ENCODE measurements around the gene TDRD10.
A peak's percentile ranks its signal among the peaks of the same experiment; 100 is the strongest.
"Not testable (repeated sequence)": the region's sequence is repeated elsewhere in the genome, so short reads cannot be mapped to it uniquely, and the experiment has no call there.

TDRD10 gene

GRCh38 chr1:154520333-154520732 lies 18.3 kb downstream of the TDRD10 start:
- DNase-seq: no peak

GRCh38 chr1:154521695-154522094 lies 19.7 kb downstream of the TDRD10 start:
- no peak for DNase-seq

DNA sequence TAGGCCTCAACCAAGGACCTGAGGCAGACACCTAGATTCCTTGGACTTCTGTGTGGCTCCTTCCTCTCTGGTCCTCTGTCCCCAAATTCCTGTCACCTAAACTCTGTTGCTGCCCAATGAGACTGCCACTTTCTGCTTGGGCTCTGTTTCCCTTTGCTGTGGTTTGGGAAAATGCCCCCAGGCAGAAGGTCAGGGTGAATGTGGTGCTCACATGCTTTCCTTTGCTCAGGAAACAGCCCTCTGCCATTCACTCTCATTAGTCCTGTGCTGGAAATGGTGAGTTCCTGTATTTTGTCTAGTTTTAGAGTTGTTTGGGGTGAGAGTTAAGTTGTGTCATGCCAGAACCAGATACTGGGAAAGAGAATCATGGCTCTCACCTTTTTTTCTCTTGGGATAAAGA lies 22.9 kb downstream of the TDRD10 start:
- DNase-seq: no peak

DNA sequence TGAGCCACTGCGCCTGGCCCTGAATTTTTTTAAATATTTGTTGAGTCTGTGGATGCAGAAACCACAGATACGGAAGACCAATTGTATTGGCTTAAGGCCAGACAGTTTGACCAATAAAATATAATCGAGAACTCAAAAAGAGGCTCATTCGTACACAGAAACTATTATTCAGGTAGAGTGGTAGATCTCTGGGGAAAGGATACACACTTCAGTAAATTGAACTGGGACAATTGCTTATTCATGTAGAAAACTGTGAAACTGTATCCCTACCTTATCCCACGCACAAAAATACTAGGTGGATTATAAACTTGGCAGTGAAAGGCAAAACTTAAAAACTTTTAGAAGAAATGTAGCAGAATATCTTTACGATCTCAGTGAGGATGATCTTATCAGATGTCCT lies 25.2 kb downstream of the TDRD10 start:
- no peak for DNase-seq

DNA sequence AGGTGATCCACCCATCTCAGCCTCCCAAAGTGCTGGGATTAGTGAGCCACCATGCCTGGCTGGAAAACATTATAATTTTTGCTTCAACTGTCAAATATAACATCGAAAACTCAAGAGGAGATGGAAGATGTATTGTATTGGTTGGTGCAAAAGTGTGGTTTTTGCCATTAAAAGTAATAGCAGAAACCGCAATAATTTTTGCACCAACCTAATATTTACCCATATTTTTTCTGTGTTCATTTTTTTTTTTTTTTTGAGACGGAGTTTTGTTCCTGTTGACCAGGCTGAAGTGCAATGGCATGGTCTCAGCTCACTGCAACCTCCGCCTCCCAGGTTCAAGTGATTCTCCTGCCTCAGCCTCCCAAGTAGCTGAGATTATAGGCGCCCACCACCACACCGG lies 27.3 kb downstream of the TDRD10 start:
- no peak for DNase-seq

GRCh38 chr1:154531950-154532349 lies 29.9 kb downstream of the TDRD10 start:
- not testable (repeated sequence) for DNase-seq

- no peak for DNase-seq
These were observed 32.2 kb downstream of the TDRD10 start for GRCh38 chr1:154533952-154534844.

- no peak for DNase-seq
These were observed 34.6 kb downstream of the TDRD10 start for GRCh38 chr1:154536570-154536969.

DNA sequence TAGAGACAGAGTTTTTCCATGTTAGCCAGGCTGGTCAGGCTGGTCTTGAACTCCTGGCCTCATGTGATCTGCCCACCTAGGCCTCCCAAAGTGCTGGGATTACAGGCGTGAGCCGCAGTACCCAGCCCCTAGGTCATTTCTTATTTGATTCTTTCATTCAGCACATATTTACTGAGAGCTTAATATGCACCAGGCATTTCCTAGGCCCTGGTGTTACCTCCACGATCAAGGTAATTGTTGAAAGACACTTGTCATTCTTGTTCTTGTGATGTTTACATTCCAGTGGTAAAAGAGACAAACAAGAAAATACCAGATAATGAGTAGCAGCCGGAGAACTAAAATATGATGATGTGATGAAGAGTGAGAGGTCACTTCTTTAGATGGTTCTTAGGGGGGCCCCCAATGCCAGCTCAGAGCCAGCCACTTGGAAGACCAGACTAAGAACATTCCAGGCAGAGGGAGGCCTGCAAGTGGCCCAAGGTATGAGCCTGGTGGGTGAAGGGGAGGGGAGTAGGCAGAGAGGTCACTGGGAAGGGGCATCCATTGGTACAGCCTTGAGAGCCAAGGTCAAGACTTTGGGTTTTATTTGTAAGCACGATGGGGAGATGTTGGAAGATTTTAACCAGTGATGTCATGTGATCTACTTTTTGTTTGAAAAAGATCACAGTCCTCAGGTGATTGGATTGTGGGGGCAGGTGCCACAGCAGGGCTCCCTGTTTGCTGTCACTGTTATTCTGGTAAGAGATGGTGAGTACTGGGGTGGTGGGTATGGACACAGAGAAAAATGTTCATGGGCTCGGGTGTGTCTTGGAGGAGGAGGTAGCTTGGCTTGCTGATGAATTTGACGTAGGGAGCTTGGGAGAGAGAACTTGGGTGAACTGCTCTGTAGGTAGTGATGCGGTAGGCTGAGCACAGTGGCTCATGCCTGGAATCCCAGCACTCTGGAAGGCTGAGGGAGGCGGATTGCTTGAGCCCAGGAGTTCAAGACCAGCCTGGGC lies 37.8 kb downstream of the TDRD10 start:
- no peak for DNase-seq

- DNase-seq: no peak
These were observed 39.2 kb downstream of the TDRD10 start for GRCh38 chr1:154541231-154541630.

DNA sequence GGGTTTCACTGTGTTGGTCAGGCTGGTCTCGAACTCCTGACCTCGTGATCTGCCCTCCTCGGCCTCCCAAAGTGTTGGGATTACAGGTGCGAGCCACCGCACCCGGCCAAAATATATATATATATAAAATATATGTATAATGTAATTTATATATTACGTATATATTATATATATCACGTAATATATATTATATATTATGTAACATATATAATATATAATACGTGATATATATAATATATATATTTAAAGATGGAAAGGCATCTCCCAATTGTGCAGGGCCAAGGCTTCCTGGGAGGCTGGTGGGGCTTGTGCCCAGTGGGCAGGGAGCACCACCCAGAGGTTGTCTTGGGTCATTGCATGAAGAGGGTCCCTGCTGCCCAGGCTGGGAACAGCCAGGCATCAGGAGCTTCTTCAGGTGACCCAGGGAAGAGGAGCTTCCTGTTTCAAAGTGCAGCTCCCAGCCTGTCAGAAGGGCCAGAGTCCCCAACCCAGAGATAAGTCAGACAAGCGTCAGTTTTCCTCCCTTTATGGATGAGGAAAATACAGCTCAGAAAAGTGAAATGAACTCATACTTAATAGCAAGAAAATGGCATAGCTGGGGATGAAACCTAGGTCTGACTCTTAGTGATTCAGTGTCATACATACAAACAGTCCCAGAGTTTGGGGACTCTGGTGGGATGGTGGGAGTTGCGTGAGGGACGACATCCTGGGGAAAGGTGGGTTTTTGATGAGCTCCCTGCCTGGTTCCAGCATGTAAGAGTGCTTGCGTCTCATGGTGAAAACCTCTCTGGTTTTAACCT lies 44.4 kb downstream of the TDRD10 start:
- peak; percentile 59 for DNase-seq

- no peak for DNase-seq
These were observed 45.2 kb downstream of the TDRD10 start for GRCh38 chr1:154547105-154547732.

DNA sequence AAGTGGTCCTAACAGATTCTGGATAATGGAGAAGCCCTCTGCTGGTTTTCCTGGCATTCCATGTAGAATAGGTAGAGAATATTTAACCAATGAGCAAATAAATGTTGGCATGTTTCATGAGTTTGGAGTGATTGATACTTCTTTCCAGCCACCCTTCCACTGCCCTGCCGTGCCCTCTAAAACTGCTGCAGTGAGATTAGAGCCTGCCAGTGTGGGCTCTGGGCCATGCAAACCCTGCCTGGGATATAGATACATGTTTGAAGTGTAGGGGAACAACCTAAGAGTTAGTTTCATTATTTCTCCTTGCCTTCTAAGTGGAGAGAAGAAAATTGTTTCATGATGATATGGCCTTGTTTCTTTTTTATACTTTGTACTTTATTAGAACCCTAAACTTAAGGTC lies 46.0 kb downstream of the TDRD10 start:
- no peak for DNase-seq

DNA sequence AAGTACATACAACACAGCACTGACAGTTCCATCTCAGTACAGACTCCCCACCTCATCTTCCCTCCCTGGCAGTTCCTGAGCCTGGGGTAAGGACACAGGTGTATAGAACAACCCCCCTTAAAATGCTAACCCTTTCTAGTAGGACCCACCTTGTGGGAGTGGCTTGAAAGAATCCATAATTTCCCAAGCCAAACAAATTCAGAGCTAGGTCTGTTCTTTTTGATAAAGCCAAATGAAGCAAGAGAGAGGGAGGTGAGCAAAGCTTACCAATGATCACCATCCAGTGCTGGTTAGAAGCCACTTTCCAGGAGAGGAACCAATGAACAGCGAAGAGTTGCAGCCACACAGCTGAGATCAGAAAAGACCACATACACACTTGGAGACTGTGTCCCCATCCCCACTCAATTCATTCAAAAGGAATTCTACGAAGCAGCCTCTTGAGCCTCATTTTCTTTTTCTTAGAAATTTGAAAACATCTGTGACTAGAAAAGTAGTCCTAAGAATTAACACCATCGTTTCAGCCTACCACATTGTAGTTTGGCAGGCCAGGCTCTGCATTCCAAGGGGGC lies 47.3 kb downstream of the TDRD10 start:
- no peak for DNase-seq

DNA sequence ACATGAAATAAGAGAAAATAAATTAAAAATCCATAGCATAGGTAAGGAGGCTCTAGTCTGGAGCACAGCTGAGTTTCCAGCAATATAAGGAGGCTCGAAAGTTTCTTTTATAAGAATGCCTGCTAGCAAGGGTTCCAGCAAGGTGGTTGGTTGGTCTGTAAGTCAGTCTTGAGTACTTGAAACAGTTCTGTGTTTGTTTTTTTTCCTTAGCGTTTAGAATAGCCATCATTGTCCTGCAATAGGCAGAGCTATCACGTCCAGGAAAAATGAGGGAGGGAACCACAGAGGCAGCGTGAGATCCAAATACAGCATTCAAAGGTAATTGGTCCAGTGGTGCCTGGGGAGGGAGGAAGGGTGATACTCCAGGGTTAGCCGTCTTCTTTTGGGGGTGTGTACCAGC lies 48.1 kb downstream of the TDRD10 start:
- DNase-seq: no peak

DNA sequence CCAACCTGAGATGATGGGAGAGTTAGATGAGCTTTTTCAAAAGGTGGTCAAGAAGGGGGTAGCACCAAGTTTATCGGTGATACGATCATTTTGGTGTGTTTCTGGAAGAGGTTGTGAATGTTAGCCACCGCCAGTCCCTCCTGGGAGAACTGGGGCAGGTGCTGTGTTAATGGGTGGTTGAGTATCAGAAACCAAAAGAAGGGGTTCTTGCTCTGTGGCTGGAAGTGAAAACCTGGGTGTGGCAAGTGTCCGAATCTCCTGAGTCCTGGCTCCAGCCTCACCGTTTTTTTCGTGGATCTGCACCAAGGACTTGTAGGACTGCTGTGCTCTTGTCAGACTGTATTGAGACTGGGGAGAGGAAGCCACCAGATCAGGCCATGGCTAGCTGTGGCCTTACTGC lies 48.6 kb downstream of the TDRD10 start:
- DNase-seq: no peak

- DNase-seq: no peak
These were observed 49.5 kb downstream of the TDRD10 start for GRCh38 chr1:154551474-154551873.

DNA sequence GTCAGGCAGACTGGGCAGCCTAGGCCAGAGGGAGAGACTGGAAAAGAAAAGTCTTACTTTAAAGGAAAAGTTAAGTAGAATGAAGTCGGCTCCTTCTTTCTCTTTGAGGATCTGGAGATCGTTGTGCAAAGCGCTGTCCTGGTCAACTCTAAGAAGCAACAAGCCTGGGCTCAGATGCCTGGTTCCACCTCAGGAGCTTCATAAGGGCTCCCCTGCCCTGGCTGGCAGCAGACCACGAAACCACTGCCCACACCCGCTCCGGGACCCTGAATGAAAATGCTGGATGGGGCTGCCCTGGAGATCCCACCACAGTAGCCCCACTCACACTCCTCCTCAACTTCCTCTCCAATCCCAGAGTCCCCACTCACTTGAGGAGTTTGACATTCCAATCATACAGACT lies 50.0 kb downstream of the TDRD10 start:
- no peak for DNase-seq

- DNase-seq: no peak
These were observed 51.3 kb downstream of the TDRD10 start for GRCh38 chr1:154553056-154554030.

DNA sequence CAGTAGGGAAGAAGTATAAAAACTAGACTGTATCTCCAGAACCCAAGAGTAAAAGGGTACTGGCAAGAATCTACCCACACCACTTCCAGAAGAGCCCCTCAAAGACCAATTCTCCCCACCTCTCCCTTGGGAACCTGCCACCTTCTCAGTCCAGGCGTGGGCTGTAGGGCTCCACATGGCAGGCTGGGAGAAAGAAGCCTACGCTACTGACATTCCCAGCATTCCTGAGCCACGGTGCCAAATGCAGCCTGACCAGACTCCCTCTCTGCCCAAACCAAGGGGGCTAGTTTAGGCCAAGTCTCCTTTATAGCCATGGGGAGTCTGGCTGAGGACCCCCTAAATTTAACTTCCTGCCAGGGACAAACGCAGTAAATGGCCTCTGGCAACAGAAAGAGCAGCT lies 54.4 kb downstream of the TDRD10 start:
- DNase-seq: no peak
